OCI-LY3 (cell line): ENCODE results near the gene C1QTNF6.

Experiments
- H2AFZ ChIP-seq: fragments of 200-600, 300-600 bp; shearing (Covaris generic); 2 replicates; pipeline ENCODE4 v1.6.0; 2014; ENCODE audit warnings: antibody characterized with exemption, low read depth, low read length
- H3K27ac ChIP-seq: fragments of 200-600, 300-600 bp; sonication (generic); 2 replicates; pipeline ENCODE4 v1.5.1; 2014; ENCODE audit warnings: mild to moderate bottlenecking, low read length, moderate library complexity, mixed read lengths
- H3K27me3 ChIP-seq: fragments of 200-600, 300-600 bp; sonication (generic); 2 replicates; pipeline ENCODE4 v1.6.1; 2014; ENCODE audit warnings: low read depth, low read length, mixed read lengths
- H3K36me3 ChIP-seq: fragments of 200-600, 300-600 bp; sonication (generic); replicated peaks from 2 replicates; pipeline ENCODE3; 2014; ENCODE audit warnings: low read depth, low read length, mixed read lengths
- H3K4me1 ChIP-seq: fragments of 300-600, 200-600 bp; sonication (generic); 2 replicates; pipeline ENCODE4 v1.6.1; 2014; ENCODE audit warnings: low read length, mixed read lengths
- H3K4me2 ChIP-seq: fragments of 200-600, 300-600 bp; sonication (generic); 2 replicates; pipeline ENCODE4 v1.6.1; 2014; ENCODE audit warnings: low read length, mixed read lengths
- H3K4me3 ChIP-seq: fragments of 300-600, 200-600 bp; sonication (generic); 2 replicates; pipeline ENCODE4 v1.5.1; 2014; ENCODE audit warnings: antibody characterized with exemption, mild to moderate bottlenecking, low read length, moderate library complexity
- H3K79me2 ChIP-seq: fragments of 300-600, 200-600 bp; shearing (Covaris generic); 2 replicates; pipeline ENCODE4 v1.6.1; 2014; ENCODE audit warnings: mild to moderate bottlenecking, low read length, mixed read lengths
- H3K9ac ChIP-seq: fragments of 300-600, 200-600 bp; shearing (Covaris generic); 2 replicates; pipeline ENCODE4 v1.6.0; 2014; ENCODE audit warnings: mild to moderate bottlenecking, low read length, moderate library complexity
- H3K9me3 ChIP-seq: fragments of 200-600, 300-600 bp; shearing (Covaris generic); 2 replicates; pipeline ENCODE4 v1.6.1; 2014; ENCODE audit warnings: low read length, mixed read lengths; ENCODE audit not compliant: insufficient read depth
- H4K20me1 ChIP-seq: fragments of 200-600, 300-600 bp; sonication (generic); 2 replicates; pipeline ENCODE4 v1.6.1; 2016; ENCODE audit warnings: low read length, mixed read lengths; ENCODE audit not compliant: insufficient read depth
- EZH2phosphoT487 ChIP-seq: fragments of 200-600 bp; shearing (Covaris generic); IDR thresholded peaks from 2 replicates; pipeline ENCODE4 v1.6.1; 2018; ENCODE audit warnings: antibody characterized with exemption, mixed run types, low read depth
- TF ChIP-seq, protein P1 (sequence below): fragments of 200-600, 300-600 bp; sonication (generic); IDR thresholded peaks from 2 replicates; pipeline ENCODE4 v1.5.1; 2014; ENCODE audit warnings: antibody characterized with exemption, low read length, low read depth

C1QTNF6 gene

DNA sequence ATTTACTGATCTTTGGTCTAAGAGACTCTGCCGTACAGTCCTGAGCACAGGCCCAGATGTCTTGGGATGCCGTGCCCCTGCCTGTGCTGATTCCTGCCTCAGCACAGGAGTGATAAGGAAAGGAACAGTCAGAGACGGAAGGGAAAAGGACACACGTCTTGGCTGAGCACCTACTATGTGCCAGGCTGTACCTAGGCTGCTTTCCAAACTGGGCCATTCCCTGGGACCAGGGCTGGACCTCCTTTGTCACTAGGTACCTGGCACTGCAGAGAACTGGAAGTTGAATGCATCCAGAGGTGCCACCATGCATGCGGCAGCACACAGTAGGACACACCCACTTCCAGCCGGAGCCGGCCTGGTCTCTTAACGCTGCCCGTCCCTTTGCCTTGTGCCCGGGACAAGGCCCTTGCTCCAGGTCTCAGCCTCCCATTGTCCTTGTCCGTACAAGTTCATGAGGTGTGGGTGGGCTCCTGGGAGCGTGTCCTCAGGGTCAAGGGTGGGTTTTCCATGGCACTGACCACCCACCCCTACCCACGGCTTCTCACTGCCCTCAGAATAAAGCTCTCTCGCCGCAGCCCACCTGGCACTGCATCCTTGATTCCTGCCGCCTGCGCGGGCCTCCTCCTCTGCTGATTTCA is 25.3 kb upstream of the C1QTNF6 start:
- Histone ChIP-seq H3K9me3 (no peaks in the 10 kb centered on the region), H3K27ac (no peak overlapping the region), H3K36me3 (peaks cover 17% of the 10 kb centered on the region), H3K27me3 (no peaks in the 10 kb centered on the region), H3K4me2 (no peak overlapping the region), H3K79me2 (no peaks in the 10 kb centered on the region), H2AFZ (no peak overlapping the region), H3K4me3 (no peak overlapping the region), H3K4me1 (peaks cover 11% of the 10 kb centered on the region), H3K9ac (no peak overlapping the region), H4K20me1 (no peaks in the 10 kb centered on the region)
- no peak for TF ChIP-seq EZH2phosphoT487
- TF ChIP-seq, protein P1, sequence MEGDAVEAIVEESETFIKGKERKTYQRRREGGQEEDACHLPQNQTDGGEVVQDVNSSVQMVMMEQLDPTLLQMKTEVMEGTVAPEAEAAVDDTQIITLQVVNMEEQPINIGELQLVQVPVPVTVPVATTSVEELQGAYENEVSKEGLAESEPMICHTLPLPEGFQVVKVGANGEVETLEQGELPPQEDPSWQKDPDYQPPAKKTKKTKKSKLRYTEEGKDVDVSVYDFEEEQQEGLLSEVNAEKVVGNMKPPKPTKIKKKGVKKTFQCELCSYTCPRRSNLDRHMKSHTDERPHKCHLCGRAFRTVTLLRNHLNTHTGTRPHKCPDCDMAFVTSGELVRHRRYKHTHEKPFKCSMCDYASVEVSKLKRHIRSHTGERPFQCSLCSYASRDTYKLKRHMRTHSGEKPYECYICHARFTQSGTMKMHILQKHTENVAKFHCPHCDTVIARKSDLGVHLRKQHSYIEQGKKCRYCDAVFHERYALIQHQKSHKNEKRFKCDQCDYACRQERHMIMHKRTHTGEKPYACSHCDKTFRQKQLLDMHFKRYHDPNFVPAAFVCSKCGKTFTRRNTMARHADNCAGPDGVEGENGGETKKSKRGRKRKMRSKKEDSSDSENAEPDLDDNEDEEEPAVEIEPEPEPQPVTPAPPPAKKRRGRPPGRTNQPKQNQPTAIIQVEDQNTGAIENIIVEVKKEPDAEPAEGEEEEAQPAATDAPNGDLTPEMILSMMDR, result no peak

DNA sequence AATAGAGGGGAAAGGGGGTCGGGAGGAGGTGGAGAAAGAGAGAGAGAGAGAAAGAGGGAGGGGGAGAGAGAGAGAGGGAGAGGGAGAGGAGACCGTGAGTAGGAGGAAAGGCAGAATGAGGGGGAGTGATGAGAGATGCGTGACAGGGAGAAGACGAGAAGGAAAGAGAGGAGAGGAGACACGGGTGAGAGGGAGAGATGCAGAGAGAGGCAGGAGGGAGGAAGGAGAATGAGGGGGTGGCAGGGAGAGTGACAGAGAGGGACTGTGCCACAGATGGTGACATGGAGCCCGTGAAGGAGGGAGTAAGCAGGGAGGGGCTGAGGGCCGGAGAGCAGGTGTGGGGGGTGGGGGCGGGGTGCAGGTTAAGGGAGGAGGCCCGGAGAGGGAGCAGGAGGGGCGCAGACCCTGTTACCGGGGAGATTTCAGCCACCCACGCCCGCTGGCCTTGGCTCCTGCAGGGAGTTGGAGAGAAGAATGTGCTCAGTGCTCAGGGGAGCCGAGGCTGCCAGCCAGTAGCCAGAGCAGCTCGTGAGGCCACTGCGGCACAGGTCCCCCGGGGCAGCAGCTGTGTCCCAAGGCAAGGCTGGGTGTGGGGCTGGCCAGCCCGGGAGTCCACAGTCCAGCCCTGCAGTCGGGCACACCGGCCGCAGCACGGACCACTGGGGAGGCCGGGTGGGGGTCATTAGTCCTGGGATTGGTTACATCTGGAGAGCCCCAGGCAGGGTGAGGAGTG is 24.3 kb upstream of the C1QTNF6 start, which contains the start of gene SSTR3:
Gene SSTR3 (minus strand): TSS at position 304 of the 733 bp plus-strand sequence. CDS start 4,674 bp downstream, outside the sequence.
- H3K4me2 ChIP-seq, result no peak within 1 kb of the TSS
- H3K9ac ChIP-seq, result no peak within 1 kb of the TSS

DNA sequence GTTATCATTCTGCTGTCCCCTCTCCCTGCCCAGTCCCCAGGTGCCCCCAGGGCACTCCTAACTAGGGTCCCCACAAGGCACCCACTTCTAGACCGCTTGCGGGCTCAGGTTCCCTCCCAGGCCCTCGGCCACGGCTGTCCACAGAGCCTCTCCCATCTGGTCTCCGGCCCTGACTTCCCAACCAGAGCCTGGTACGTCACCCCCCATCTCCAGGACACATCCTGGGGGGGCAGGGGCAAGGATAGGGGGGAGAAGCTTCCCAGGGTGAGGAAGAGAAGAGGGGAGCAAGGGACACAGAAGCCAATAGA is 23.8 kb upstream of the C1QTNF6 start:
- Histone ChIP-seq H3K36me3 (peaks cover 5% of the 10 kb centered on the region), H3K4me3 (no peak overlapping the region), H3K9ac (no peak overlapping the region), H3K4me1 (peaks cover 5% of the 10 kb centered on the region), H3K27ac (no peak overlapping the region), H4K20me1 (no peaks in the 10 kb centered on the region), H3K4me2 (no peak overlapping the region), H3K27me3 (no peaks in the 10 kb centered on the region), H3K9me3 (no peaks in the 10 kb centered on the region), H3K79me2 (no peaks in the 10 kb centered on the region), H2AFZ (no peak overlapping the region)
- TF ChIP-seq, protein P1, result no peak
- TF ChIP-seq EZH2phosphoT487, result no peak

More for the DNA sequence above, 24.3 kb upstream of the C1QTNF6 start, which contains the start of gene SSTR3:
- H3K27me3 ChIP-seq, result no peaks in the 10 kb centered on the region
- no peak within 1 kb of the TSS for H3K4me3 ChIP-seq
- H3K36me3 ChIP-seq, result peaks cover 9% of the 10 kb centered on the region
- no peak within 1 kb of the TSS for H3K27ac ChIP-seq
- peaks cover 5% of the 10 kb centered on the region for H3K4me1 ChIP-seq
- no peaks in the 10 kb centered on the region for H3K79me2 ChIP-seq
- no peaks in the 10 kb centered on the region for H4K20me1 ChIP-seq
- no peak within 1 kb of the TSS for H2AFZ ChIP-seq
- no peaks in the 10 kb centered on the region for H3K9me3 ChIP-seq
- TF ChIP-seq, protein P1, result no peak
- TF ChIP-seq EZH2phosphoT487, result no peak

DNA sequence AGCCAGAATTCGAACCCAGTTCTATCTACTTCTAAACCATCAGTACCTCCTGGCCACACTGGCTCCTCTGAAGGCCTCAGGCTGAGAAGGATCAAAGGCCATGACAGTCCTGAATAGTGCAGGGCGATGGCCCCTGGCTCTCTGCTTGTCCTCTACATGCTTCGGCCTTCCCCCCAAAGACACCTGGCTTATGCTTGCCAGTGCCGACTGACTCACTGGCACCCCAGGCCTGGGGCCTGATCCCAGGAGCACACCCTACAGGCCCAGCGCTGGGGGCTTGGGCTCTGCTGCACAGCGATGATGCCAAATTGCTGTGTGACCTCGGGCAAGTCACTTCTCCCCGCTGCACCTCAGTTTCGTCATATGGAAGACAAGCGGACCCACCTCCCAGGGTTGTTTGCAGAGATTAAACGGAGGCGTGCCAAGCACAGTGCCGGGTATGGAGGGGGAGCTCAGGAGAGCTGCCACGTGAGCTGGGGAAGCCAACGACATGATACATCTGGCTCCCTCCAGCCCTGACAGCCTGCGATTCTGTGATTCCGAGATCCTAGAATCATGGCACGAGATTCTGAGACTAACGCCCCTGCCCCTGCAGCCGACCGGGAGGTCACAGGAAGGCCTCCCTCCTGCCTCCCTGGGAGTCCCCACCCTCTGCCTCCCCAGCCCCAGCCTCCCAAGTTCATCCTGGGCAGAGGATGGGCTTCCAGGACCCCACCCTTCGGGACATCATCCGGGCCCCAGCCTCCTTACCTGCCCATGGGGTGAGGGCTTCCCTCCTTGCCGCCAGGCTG is 23.2 kb upstream of the C1QTNF6 start:
- H3K27ac ChIP-seq, result no peak overlapping the region
- peaks cover 2% of the 10 kb centered on the region for H3K4me1 ChIP-seq
- H4K20me1 ChIP-seq, result no peaks in the 10 kb centered on the region
- peaks cover 1% of the 10 kb centered on the region for H3K36me3 ChIP-seq
- H2AFZ ChIP-seq, result no peak overlapping the region
- no peak overlapping the region for H3K9ac ChIP-seq
- TF ChIP-seq EZH2phosphoT487, result no peak
- TF ChIP-seq, protein P1, result no peak
- H3K79me2 ChIP-seq, result no peaks in the 10 kb centered on the region
- no peak overlapping the region for H3K4me3 ChIP-seq
- no peak overlapping the region for H3K4me2 ChIP-seq
- H3K9me3 ChIP-seq, result no peaks in the 10 kb centered on the region
- H3K27me3 ChIP-seq, result no peaks in the 10 kb centered on the region
